Stimulated activated CD8-positive, alpha-beta memory T cell treated with anti-CD3 and anti-CD28 coated beads, Interleukin-2, amount 100 ng/mL, for 48 hours (primary cell): ENCODE measurements around the gene TNS4.

ENCODE experiments used
- DNase-seq, 2 donors: peaks; one replicate each; pipeline ENCODE4 v3.0.0-alpha.2; 2020; ENCODE audit warnings: low read depth in 2 of 2

TNS4 gene

GRCh38 chr17:40517981-40518380 lies 16.6 kb upstream of the TNS4 start:
- no peak for DNase-seq

GRCh38 chr17:40517286-40517662 lies 15.9 kb upstream of the TNS4 start:
- no peak for DNase-seq

GRCh38 chr17:40516581-40517285 lies 15.3 kb upstream of the TNS4 start:
- no peak for DNase-seq

GRCh38 chr17:40515491-40516041 lies 14.1 kb upstream of the TNS4 start:
- DNase-seq: no peak

- no peak for DNase-seq
Measured at GRCh38 chr17:40515011-40515410, 13.6 kb upstream of the TNS4 start.

- DNase-seq: no peak
Measured at GRCh38 chr17:40514013-40514875, 12.8 kb upstream of the TNS4 start.

- no peak for DNase-seq
Measured at GRCh38 chr17:40511667-40512220, 10.3 kb upstream of the TNS4 start.

- no peak for DNase-seq
Measured at GRCh38 chr17:40511136-40511535, 9.7 kb upstream of the TNS4 start.

GRCh38 chr17:40510328-40510648 lies 8.9 kb upstream of the TNS4 start:
- DNase-seq: no peak

- DNase-seq: no peak
Measured at GRCh38 chr17:40509626-40510327, 8.4 kb upstream of the TNS4 start.

GRCh38 chr17:40506786-40507185 lies 5.4 kb upstream of the TNS4 start:
- DNase-seq: no peak

- no peak for DNase-seq
Measured at GRCh38 chr17:40503154-40503553, 1.7 kb upstream of the TNS4 start.

- no peak for DNase-seq
Measured at GRCh38 chr17:40502716-40503115, 1.3 kb upstream of the TNS4 start.

GRCh38 chr17:40500709-40501108 lies 714 bp downstream of the TNS4 start:
- DNase-seq: no peak

GRCh38 chr17:40500190-40500589 lies 1.2 kb downstream of the TNS4 start:
- DNase-seq: no peak

- DNase-seq: no peak
Measured at GRCh38 chr17:40499551-40500189, 1.8 kb downstream of the TNS4 start.

GRCh38 chr17:40498281-40499084 lies 2.9 kb downstream of the TNS4 start:
- DNase-seq: no peak

GRCh38 chr17:40497695-40498094 lies 3.7 kb downstream of the TNS4 start:
- no peak for DNase-seq

GRCh38 chr17:40496634-40497420 lies 4.6 kb downstream of the TNS4 start:
- DNase-seq: no peak

GRCh38 chr17:40496170-40496569 lies 5.3 kb downstream of the TNS4 start:
- DNase-seq: no peak
